Fibroblast of peridontal ligament (primary cell): ENCODE measurements around the gene DHRS4L2.
"Not testable (repeated sequence)": the region's sequence is repeated elsewhere in the genome, so short reads cannot be mapped to it uniquely, and the experiment has no call there.

Source experiments
- DNase-seq: peaks from one replicate; pipeline ENCODE4 v3.0.0-alpha.2; 2010; ENCODE audit errors: extremely low read depth

Gene DHRS4L2

GRCh38 chr14:24018978-24019377, 30.2 kb downstream of the DHRS4L2 start:
- not testable (repeated sequence) for DNase-seq

- DNase-seq: not testable (repeated sequence)
These were observed 31.2 kb downstream of the DHRS4L2 start for GRCh38 chr14:24019944-24020343.

- not testable (repeated sequence) for DNase-seq
These were observed 31.8 kb downstream of the DHRS4L2 start for GRCh38 chr14:24020520-24020919.

GRCh38 chr14:24024939-24025418, 36.2 kb downstream of the DHRS4L2 start:
- not testable (repeated sequence) for DNase-seq

- DNase-seq: not testable (repeated sequence)
These were observed 41.0 kb downstream of the DHRS4L2 start for GRCh38 chr14:24029687-24030086.

- DNase-seq: not testable (repeated sequence)
These were observed 42.6 kb downstream of the DHRS4L2 start for GRCh38 chr14:24031331-24031730.

GRCh38 chr14:24032727-24033418, 44.1 kb downstream of the DHRS4L2 start:
- DNase-seq: peak; percentile 72

GRCh38 chr14:24035769-24036168, 47.0 kb downstream of the DHRS4L2 start:
- not testable (repeated sequence) for DNase-seq

- DNase-seq: peak; percentile 65
These were observed 47.6 kb downstream of the DHRS4L2 start for GRCh38 chr14:24036169-24036962.

- DNase-seq: not testable (repeated sequence)
These were observed 48.4 kb downstream of the DHRS4L2 start for GRCh38 chr14:24036963-24037657.

GRCh38 chr14:24037658-24038037, 48.9 kb downstream of the DHRS4L2 start:
- no peak for DNase-seq

- no peak for DNase-seq
These were observed 50.0 kb downstream of the DHRS4L2 start for GRCh38 chr14:24038686-24039085.

GRCh38 chr14:24040692-24041091, 52.0 kb downstream of the DHRS4L2 start:
- no peak for DNase-seq

GRCh38 chr14:24042746-24043145, 54.0 kb downstream of the DHRS4L2 start:
- DNase-seq: no peak

GRCh38 chr14:24049002-24049401, 60.3 kb downstream of the DHRS4L2 start:
- DNase-seq: not testable (repeated sequence)

- not testable (repeated sequence) for DNase-seq
These were observed 62.0 kb downstream of the DHRS4L2 start for GRCh38 chr14:24050753-24051152.

GRCh38 chr14:24051176-24051788, 62.6 kb downstream of the DHRS4L2 start:
- no peak for DNase-seq

GRCh38 chr14:24051789-24052655, 63.3 kb downstream of the DHRS4L2 start, which contains the start of gene CARMIL3:
CARMIL3 (plus strand) TSS chr14:24052009; CDS start chr14:24052154, 145 bp downstream.
- DNase-seq: peak; percentile 31

GRCh38 chr14:24052656-24053547, 64.2 kb downstream of the DHRS4L2 start:
- no peak for DNase-seq
